Stimulated activated CD4-positive, alpha-beta T cell treated with anti-CD3 and anti-CD28 coated beads, Interleukin-1b, Interleukin-23, amount 100 ng/mL, for 48 hours (primary cell): ENCODE data around the gene LATS1.
"Not testable (repeated sequence)": the region's sequence is repeated elsewhere in the genome, so short reads cannot be mapped to it uniquely, and the experiment has no call there.

ENCODE experiments used
- DNase-seq: peaks from one replicate; pipeline ENCODE4 v3.0.0-alpha.2; 2020

The LATS1 gene

GRCh38 chr6:149717588-149718458 is at the start of gene LATS1:
Gene LATS1 (minus strand): TSS chr6:149718101. CDS start chr6:149702126, 15,975 bp downstream.
- DNase-seq: peak; percentile 92

DNA sequence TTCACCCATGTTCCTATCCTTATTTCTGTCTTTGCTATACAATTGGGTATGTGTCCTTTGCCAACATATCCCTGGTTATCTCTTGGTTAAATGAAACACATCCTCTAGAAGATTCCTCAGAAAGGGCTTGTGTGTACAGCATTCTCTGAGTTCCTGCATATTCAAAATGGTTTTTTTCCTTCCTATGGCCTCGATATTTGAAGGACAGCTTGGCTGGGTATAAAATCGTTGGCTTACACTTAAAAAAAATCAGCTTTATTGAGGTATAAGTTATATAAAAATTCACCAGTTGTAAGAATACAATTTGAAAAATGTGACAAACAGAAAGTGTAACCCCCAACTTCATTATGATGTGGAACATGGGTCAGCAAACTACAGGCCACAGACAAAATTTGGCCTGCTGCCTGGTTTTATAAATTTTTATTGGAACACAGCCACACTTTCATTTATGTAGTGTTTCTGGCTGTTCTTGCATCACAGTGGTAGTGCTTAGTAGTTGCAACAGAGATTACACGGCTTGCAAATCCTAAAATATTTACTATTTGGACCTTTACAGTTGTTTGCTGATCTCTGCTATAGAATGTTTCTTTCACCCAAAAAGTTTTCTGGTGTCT is 48.4 kb upstream of the LATS1 start:
- no peak for DNase-seq

- no peak for DNase-seq
These were observed 46.0 kb upstream of the LATS1 start for GRCh38 chr6:149763866-149764265.

GRCh38 chr6:149761438-149761837 is 43.5 kb upstream of the LATS1 start:
- DNase-seq: no peak

GRCh38 chr6:149756261-149756636 is 38.3 kb upstream of the LATS1 start:
- no peak for DNase-seq

- DNase-seq: no peak
These were observed 37.7 kb upstream of the LATS1 start for GRCh38 chr6:149755300-149756260.

GRCh38 chr6:149754548-149754947 is 36.6 kb upstream of the LATS1 start:
- no peak for DNase-seq

DNA sequence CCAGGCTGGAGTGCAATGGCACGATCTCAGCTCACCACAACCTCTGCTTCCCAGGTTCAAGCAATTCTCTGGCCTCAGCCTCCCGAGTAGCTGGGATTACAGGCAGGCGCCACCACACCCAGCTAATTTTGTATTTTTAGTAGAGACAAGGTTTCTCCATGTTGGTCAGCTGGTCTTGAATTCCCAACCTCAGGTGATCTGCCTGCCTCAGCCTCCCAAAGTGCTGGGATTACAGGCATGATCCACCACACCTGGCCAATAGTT is 35.4 kb upstream of the LATS1 start:
- DNase-seq: not testable (repeated sequence)

DNA sequence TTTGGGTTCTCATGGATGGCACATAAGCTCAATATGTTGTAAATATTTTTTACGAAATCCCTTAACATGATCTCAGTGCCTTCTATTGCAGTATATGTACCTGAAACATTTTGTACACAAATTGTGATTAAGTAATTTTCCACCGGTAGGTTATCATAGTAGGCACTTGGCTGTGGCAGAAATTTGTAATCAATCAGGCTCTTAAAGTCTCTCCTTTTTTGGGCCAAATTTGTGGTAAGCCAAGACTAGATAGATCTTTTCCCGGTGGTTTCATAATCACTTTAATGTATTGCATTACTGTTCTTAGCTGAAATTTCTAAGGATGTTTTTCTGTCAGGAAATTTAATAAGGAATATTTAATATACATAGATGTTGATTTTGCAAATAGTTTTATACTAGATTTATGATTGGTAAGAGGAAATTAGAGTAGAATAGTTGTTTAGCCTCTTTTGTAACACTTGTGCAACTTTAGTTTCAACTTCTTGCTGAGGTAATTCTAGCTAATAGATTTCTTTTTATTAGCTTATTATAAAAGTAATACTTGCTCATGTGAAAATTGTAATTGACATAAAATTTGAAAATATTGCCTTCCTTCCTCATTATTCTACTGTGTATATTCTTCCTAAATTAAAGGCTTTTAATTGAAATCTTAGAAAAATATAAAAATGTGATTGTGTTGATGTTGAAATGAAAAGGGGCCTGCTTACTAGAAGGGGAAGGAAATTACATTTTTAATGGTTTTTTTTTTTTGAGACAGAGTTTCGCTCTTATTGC is 34.9 kb upstream of the LATS1 start:
- no peak for DNase-seq

- not testable (repeated sequence) for DNase-seq
These were observed 34.0 kb upstream of the LATS1 start for GRCh38 chr6:149751920-149752319.

- DNase-seq: no peak
These were observed 33.3 kb upstream of the LATS1 start for GRCh38 chr6:149751239-149751638.

DNA sequence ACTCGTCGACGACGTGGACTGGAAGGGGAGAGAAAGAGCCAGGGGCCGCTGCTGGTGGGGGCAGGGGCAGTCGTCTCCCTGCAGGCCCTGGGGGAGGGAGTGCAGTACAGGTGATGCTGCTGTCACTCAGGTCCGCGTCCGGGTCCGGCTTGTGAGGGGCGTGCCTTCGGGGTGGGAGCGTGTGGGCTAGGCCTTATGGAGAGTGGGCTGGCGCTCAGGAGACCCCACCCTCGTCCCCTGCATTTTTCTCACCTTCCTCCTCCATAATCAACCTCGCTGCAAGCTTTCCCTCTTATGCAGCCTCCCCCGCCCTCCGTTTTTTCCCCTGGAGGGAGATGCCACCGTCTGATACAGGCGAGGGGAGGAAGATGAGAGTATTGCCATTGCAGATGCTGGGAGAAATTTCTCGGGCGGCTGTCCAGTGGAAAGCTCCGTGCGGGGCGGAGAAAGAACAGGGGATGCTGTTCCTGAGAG is 32.3 kb upstream of the LATS1 start:
- DNase-seq: peak; percentile 69

DNA sequence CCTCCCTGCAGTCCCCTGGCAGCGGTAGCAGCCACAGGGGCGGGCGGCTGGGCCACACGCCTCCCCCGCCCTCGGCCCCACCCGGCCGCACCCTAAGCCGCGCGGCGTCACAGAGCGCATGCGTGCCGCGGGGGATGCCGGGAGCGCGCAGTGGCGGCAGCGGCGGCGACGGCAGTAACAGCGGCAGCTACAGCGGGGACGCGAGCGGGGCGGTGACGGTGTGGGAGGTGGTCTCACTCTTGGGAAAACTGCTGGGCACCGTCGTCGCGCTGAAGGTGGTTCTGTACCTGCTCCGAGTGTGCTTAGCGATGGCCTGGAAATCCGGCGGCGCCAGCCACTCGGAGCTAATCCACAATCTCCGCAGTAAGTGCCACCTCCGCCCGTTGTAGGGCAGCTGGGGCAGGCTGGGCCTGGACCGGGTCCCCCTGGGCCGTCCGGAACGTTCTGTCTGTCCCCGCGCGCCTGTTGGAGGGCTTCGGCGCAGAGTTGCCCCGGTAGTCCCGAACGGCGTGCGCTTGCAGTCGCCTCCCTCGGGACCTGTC is 31.8 kb upstream of the LATS1 start, which contains the start of gene PCMT1:
Gene PCMT1, plus strand, starts transcription at position 148 of the 542 bp plus-strand sequence. Its CDS starts 161 bp downstream, at position 309.
- DNase-seq: peak; percentile 90

DNA sequence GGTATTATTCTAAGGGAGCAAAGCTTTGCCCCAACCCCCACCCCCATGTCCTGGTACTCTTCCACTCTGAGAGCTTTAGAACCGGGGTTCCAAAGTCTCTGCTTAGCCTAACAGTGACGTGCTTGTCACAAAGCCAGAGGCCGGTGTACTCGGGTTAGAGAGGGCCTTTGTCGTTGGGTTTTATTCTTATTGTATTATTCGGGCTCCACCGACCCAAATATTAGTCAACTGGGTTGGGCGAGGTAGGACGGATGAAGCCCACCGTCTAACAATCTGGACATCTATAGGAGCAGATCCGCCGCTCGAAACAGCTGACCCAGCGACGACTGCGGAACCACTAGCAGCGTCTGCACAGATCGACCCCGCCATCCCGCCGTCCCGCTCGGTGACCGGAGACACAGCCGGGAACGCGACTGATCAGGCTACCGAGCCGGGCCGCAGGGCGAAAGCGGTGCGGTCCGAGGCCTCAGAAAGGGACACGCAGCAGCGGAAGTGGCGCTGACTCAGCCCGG is 31.2 kb upstream of the LATS1 start:
- not testable (repeated sequence) for DNase-seq

DNA sequence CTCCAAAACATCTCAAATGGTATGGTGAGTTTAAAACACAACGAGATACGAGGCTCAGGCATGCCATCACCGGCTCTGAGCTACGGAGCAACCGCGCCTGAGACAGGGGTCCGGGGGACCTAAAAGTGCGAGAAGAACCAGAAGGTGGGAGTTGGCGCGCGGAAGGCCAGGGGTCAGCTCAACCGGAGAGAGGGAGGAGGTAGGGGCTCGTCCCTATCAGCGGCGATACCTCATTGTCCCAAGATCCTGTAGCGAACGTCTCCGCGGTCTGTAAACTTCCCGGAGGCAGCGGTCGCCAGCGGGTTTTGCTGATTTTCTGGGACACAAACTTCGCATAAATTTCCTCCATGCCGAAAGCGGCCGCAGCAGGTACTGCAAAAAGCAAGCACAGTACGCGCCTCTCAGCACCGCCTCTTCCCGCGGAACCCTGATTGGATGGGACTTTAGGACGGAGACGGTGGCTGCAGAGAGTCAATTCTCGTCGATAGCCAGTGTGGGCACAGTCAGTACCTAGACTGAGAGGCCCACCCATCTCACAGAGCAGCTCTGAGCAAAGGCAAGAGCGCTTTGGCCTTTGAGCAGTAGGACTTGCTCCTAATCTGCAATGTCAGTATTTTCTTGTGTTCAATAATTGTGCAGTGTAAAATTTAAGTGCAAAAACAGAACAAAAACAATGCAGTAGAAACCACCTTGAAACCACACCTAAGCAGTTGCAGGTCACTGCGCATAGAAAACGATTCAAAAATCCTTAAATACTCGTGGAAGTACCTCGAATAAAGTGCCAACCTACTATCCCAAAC is 28.4 kb upstream of the LATS1 start, which contains the start of gene NUP43:
Gene NUP43, minus strand, starts transcription at position 383 of the 800 bp plus-strand sequence. Its CDS starts 34 bp downstream, at position 349.
- DNase-seq: peak; percentile 94

DNA sequence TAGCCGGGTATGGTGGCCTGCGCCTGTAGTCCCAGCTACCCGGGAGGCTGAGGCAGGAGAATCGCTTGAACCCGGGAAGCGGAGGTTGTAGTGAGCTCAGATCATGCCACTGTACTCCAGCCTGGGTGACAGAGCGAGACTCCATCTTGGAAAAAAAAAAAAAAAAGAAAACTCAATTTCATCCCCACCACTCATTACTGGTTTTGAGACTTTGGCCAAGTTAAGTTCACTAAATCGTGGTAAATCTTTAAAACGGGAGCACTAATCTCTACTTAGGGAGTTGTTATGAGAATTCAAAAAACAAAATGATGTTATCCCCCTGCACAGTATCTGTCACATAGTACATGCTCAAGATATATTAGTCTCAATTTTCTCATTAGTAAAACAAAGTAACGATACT is 27.4 kb upstream of the LATS1 start:
- DNase-seq: not testable (repeated sequence)

DNA sequence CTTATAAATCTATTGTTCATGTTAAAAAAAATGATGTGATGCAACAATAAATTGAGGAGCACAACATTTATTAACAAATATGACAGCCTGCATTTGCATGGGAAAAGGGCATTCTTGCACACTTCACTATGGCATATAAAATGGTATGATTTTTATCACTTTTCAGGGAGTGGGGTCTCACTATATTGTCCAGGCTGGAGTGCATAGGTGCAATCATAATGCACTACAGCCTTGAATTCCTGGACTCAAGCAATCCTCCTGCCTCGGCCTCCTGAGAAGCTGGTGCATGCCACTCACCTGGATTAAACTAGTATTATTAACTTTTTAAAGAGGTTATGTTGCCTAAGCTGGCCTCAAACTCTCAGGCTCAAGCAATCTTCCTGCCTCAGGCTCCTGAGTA is 17.0 kb upstream of the LATS1 start:
- no peak for DNase-seq

- no peak for DNase-seq
These were observed 15.3 kb upstream of the LATS1 start for GRCh38 chr6:149733089-149733720.

- DNase-seq: no peak
These were observed 11.9 kb upstream of the LATS1 start for GRCh38 chr6:149729824-149730223.
